GM12878 (cell line): ENCODE measurements around the gene BATF. TPM values are rescaled to one million over a fixed set of nuclear protein-coding genes. Genes with fewer than 3 reads are reported as not detected.

Experiments
- BHLHE40 ChIP-seq, 2 experiments: fragments of 450-650 bp in 1 of 2; IDR thresholded peaks; 2 replicates each; pipeline ENCODE4 v1.6.1; 2011 to 2017; ENCODE audit warnings: low read depth in 2 of 2, borderline replicate concordance in 1 of 2, improper control_type of control experiment in 1 of 2, low read length in 1 of 2, mild to moderate bottlenecking in 1 of 2
- CREM ChIP-seq: IDR thresholded peaks from 2 replicates; pipeline ENCODE4 v1.6.1; 2014; ENCODE audit warnings: antibody characterized with exemption, low read depth
- GABPA ChIP-seq: IDR thresholded peaks from 2 replicates; pipeline ENCODE4 v1.6.1; 2014; ENCODE audit warnings: antibody characterized with exemption, low read depth, mild to moderate bottlenecking, inconsistent platforms
- IKZF1 ChIP-seq: fragments of 450-650 bp; conservative IDR thresholded peaks from 2 replicates; pipeline ENCODE4 v1.6.1; 2017; ENCODE audit warnings: antibody characterized with exemption, mild to moderate bottlenecking
- IKZF2 ChIP-seq, 2 experiments: fragments of 450-650 bp; IDR thresholded peaks; 2 replicates each; pipeline ENCODE4 v1.6.1; 2017; ENCODE audit warnings: mild to moderate bottlenecking in 2 of 2, moderate library complexity in 2 of 2
- LARP7 ChIP-seq: fragments of 450-650 bp; IDR thresholded peaks from 2 replicates; pipeline ENCODE4 v1.6.1; 2017; ENCODE audit warnings: mild to moderate bottlenecking
- RUNX3 ChIP-seq: IDR thresholded peaks from 2 replicates; pipeline ENCODE4 v1.6.1; 2012; ENCODE audit warnings: low read length, inconsistent platforms
- SPI1 ChIP-seq: IDR thresholded peaks from 2 replicates; pipeline ENCODE4 v1.6.1; 2011; ENCODE audit warnings: low read depth, mild to moderate bottlenecking, low read length, moderate library complexity, borderline replicate concordance; ENCODE audit not compliant: insufficient read depth
- TCF12 ChIP-seq: IDR thresholded peaks from 2 replicates; pipeline ENCODE4 v1.6.1; 2011; ENCODE audit warnings: low read depth, mild to moderate bottlenecking, low read length
- TCF3 ChIP-seq: IDR thresholded peaks from 2 replicates; pipeline ENCODE4 v1.6.1; 2012; ENCODE audit warnings: low read depth, mild to moderate bottlenecking, low read length, borderline replicate concordance; ENCODE audit not compliant: insufficient read depth
- YBX1 ChIP-seq: fragments of 450-650 bp; IDR thresholded peaks from 2 replicates; pipeline ENCODE4 v1.6.1; 2016; ENCODE audit warnings: antibody characterized with exemption
- YY1 ChIP-seq: IDR thresholded peaks from 2 replicates; pipeline ENCODE4 v1.6.1; 2011; ENCODE audit warnings: low read depth, mild to moderate bottlenecking, low read length
- ZNF217 ChIP-seq: fragments of 450-650 bp; IDR thresholded peaks from 2 replicates; pipeline ENCODE4 v1.6.1; 2017; ENCODE audit warnings: antibody characterized with exemption, mild to moderate bottlenecking
- polyA plus RNA-seq, 11 experiments: library from polyadenylated mRNA; depleted of rRNA in 4 of 11; unstranded in 6 of 11; stranded (reverse) in 5 of 11; fragments of >200 nt; fragmentation: Nextera tagmentation in 4 of 11; fragmentation: Illumina TruSeq in 1 of 11; extraction: Ambion mirVana in 4 of 11; extraction: Trizol in 1 of 11; gene quantifications; 1 replicate in 1 of 11; 2 replicates in 10 of 11; pipeline versions ENCODE4 v1.2.1 to v1.2.3, GENCODE V29; 2011 to 2016; ENCODE audit warnings: inconsistent platforms in 2 of 11, missing spikeins in 2 of 11, low read depth in 1 of 11
- total RNA-seq, 4 experiments: library from RNA; depleted of rRNA in 3 of 4; stranded (reverse); fragments of >200 nt in 3 of 4; fragmentation: Illumina TruSeq in 1 of 4; extraction: Trizol in 1 of 4; gene quantifications; 2 replicates each; pipeline versions ENCODE4 v1.2.1 to v1.2.3, GENCODE V29; 2013 to 2021
- TF ChIP-seq, protein P1 (sequence below): fragments of 450-650 bp; IDR thresholded peaks from 2 replicates; pipeline ENCODE4 v1.6.1; 2017; ENCODE audit warnings: mild to moderate bottlenecking, moderate library complexity

The BATF gene
- total and polyA plus RNA-seq, 10 of the 15 experiments (the other 5 are each of a cell fraction or from before 2014, with no cell fraction given): 10.0 to 154 (median 103) TPM

DNA sequence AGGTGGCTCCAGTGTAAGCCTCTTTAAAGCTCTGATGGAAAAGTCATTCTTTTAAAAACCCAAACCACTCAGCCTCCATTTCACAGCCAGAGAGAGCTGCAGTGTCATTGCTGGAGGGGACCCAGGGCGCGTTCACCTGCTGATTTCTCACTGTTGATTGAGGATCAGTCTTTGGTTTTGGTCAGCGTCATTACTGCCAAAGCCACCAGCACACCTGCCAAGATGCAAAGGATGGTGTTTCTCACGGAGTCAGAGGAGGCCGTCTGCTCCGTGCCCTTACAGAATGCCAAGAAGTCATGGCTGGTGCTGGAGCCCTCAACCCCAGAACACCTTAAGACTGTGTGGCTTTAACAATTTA lies 32.8 kb upstream of the BATF start (continued):
- TF ChIP-seq TCF3 (0 out of 2 replicates have a peak, but pooled peaks have one; percentile 31), TCF12 (0 out of 2 replicates have a peak, but pooled peaks have one; percentile 33), SPI1 (no peak), YBX1 (no peak), ZNF217 (0 out of 2 replicates have a peak, but pooled peaks have one; percentile 19), CREM (peak; percentile 28; the same call in 1 of the 2 replicates), RUNX3 (peak; percentile 68), YY1 (0 out of 2 replicates have a peak, but pooled peaks have one; percentile 22), IKZF2 (IDR thresholded peaks at IDR 0.05) (no peak; a peak in 1 of 4 replicates), GABPA (no peak), IKZF1 (peak; percentile 20; the same call in 1 of the 2 replicates), BHLHE40 (IDR thresholded peaks at IDR 0.05; ENCODE audit: borderline replicate concordance in 1 of 2, low read depth in 2 of 2, low read length in 1 of 2) (0 out of 4 replicates have a peak, but pooled peaks of 1 of the 2 experiments have one; percentile 9), LARP7 (peak; percentile 35; the same call in 1 of the 2 replicates)
- TF ChIP-seq, protein P1, sequence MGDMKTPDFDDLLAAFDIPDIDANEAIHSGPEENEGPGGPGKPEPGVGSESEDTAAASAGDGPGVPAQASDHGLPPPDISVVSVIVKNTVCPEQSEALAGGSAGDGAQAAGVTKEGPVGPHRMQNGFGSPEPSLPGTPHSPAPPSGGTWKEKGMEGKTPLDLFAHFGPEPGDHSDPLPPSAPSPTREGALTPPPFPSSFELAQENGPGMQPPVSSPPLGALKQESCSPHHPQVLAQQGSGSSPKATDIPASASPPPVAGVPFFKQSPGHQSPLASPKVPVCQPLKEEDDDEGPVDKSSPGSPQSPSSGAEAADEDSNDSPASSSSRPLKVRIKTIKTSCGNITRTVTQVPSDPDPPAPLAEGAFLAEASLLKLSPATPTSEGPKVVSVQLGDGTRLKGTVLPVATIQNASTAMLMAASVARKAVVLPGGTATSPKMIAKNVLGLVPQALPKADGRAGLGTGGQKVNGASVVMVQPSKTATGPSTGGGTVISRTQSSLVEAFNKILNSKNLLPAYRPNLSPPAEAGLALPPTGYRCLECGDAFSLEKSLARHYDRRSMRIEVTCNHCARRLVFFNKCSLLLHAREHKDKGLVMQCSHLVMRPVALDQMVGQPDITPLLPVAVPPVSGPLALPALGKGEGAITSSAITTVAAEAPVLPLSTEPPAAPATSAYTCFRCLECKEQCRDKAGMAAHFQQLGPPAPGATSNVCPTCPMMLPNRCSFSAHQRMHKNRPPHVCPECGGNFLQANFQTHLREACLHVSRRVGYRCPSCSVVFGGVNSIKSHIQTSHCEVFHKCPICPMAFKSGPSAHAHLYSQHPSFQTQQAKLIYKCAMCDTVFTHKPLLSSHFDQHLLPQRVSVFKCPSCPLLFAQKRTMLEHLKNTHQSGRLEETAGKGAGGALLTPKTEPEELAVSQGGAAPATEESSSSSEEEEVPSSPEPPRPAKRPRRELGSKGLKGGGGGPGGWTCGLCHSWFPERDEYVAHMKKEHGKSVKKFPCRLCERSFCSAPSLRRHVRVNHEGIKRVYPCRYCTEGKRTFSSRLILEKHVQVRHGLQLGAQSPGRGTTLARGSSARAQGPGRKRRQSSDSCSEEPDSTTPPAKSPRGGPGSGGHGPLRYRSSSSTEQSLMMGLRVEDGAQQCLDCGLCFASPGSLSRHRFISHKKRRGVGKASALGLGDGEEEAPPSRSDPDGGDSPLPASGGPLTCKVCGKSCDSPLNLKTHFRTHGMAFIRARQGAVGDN: 0 out of 2 replicates have a peak, but pooled peaks have one; percentile 41
